ENCODE results near the gene IDH3B.

The IDH3B gene

DNA sequence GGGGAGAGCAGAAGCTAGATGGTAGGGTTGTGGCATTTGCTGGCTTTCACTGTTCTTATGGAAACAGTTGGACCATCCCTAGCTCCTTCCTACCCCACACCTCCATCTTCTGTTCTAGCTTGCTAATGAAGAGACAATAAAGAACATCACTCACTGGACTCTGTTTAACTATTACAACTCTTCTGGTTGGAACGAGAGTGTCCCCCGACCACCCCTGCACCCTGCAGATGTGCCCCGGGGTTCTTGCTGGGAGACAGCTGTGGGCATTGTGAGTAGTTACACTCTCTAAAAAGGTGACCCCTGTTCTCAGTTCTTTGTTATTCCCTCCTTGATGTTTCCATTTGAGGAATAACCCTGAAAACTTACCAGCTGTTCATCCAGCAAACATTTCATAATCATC lies 51.9 kb downstream of the IDH3B start:
- no peak for DNase-seq

- no peak for DNase-seq
Measured at GRCh38 chr20:2610941-2611720, 52.9 kb downstream of the IDH3B start.

DNA sequence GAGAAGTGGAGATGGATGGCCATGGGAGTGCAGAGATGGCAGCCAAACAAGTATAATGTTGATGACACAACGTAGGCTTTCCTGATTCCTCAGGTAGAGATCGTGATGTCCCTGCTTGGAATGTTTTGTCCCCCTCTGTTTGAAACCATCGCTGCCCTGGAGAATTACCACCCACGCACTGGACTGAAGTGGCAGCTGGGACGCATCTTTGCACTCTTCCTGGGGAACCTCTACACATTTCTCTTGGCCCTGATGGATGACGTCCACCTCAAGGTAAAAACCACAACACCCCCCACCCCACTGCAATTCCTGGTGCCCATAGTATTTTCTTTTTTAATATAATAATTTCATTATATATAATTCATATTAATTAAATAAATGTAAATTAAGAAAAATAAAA lies 53.7 kb downstream of the IDH3B start:
- no peak for DNase-seq

Measured in COR-L47 (cell line).